Thoracic aorta (tissue), 2 donors: Measurements from ENCODE around the gene CSRNP2. TPM values are rescaled to one million over a fixed set of nuclear protein-coding genes. Genes with fewer than 3 reads are reported as not detected.

Experiments
- ATAC-seq: fragments of 150-250 bp; one replicate; pipeline ENCODE4 v1.8.0; 2017; ENCODE audit warnings: low read depth; ENCODE audit not compliant: insufficient number of reproducible peaks, low FRiP score
- DNase-seq: peaks from one replicate; pipeline ENCODE4 v3.0.0-alpha.2; 2020; ENCODE audit warnings: low spot score
- H3K27ac ChIP-seq, 2 donors: fragments of 200-600 bp; sonication (generic); 1 replicate in 1 of 2; 2 replicates in 1 of 2; pipeline ENCODE4 v1.5.1; 2016; ENCODE audit warnings: mild to moderate bottlenecking in 2 of 2, moderate library complexity in 2 of 2
- H3K27me3 ChIP-seq: fragments of 200-600 bp; sonication (generic); replicated peaks from 2 replicates; pipeline ENCODE4 v1.6.0; 2016; ENCODE audit warnings: mild to moderate bottlenecking; ENCODE audit not compliant: insufficient read depth
- H3K36me3 ChIP-seq: fragments of 200-600 bp; sonication (generic); one replicate; pipeline ENCODE4 v1.5.1; 2016
- H3K4me1 ChIP-seq, 2 donors: fragments of 200-600 bp; sonication (generic); 1 replicate in 1 of 2; 2 replicates in 1 of 2; pipeline versions ENCODE4 v1.5.1 to v1.6.0; 2016; ENCODE audit warnings: low read depth in 2 of 2, mild to moderate bottlenecking in 1 of 2; ENCODE audit not compliant: control insufficient read depth in 1 of 2
- H3K4me3 ChIP-seq: fragments of 200-600 bp; sonication (generic); 2 replicates; pipeline ENCODE4 v1.5.1; 2016; ENCODE audit warnings: mild to moderate bottlenecking
- H3K9me3 ChIP-seq: fragments of 200-600 bp; sonication (generic); 2 replicates; pipeline ENCODE4 v1.5.1; 2016
- CTCF ChIP-seq: fragments of 200-600 bp; sonication (generic); IDR thresholded peaks from one replicate; pipeline ENCODE4 v1.5.1; 2019; ENCODE audit warnings: antibody characterized with exemption
- total RNA-seq, 2 donors: library from RNA; depleted of rRNA; stranded (reverse); fragments of >200 nt; gene quantifications; one replicate each; pipeline versions ENCODE4 v1.1.0 to v1.2.3, GENCODE V29; 2016

Gene CSRNP2
- total RNA-seq, 2 donors from 2014 or later, result 30.9 to 43.4 TPM

GRCh38 chr12:51115533-51115932, 32.1 kb upstream of the CSRNP2 start:
- Histone ChIP-seq H3K4me1 (no peaks in the 10 kb centered on the region), H3K36me3 (peaks cover 18% of the 10 kb centered on the region), H3K27me3 (no peaks in the 10 kb centered on the region), H3K27ac (no peak overlapping the region), H3K4me3 (no peak overlapping the region), H3K9me3 (no peaks in the 10 kb centered on the region)
- DNase-seq (no peak), ATAC-seq (no peak)
- no peak for TF ChIP-seq CTCF

- Histone ChIP-seq H3K36me3 (peaks cover 36% of the 10 kb centered on the region), H3K27me3 (no peaks in the 10 kb centered on the region), H3K9me3 (no peaks in the 10 kb centered on the region), H3K4me3 (no peak overlapping the region), H3K4me1 (no peaks in the 10 kb centered on the region), H3K27ac (no peak overlapping the region)
- DNase-seq (no peak), ATAC-seq (no peak)
- no peak for TF ChIP-seq CTCF
Observed at GRCh38 chr12:51108136-51108535, 24.7 kb upstream of the CSRNP2 start.

GRCh38 chr12:51103977-51104376, 20.6 kb upstream of the CSRNP2 start:
- DNase-seq, result no peak
- Histone ChIP-seq H3K4me1 (no peaks in the 10 kb centered on the region), H3K27ac (no peak overlapping the region), H3K36me3 (peaks cover 50% of the 10 kb centered on the region), H3K4me3 (no peak overlapping the region), H3K27me3 (no peaks in the 10 kb centered on the region), H3K9me3 (no peaks in the 10 kb centered on the region)
- ATAC-seq, result no peak
- no peak for TF ChIP-seq CTCF

- H3K4me3 ChIP-seq, result no peak overlapping the region
- H3K27me3 ChIP-seq, result no peaks in the 10 kb centered on the region
- no peaks in the 10 kb centered on the region for H3K9me3 ChIP-seq
- ATAC-seq (no peak), DNase-seq (no peak)
- no peaks in the 10 kb centered on the region for H3K4me1 ChIP-seq
- peaks cover 50% of the 10 kb centered on the region for H3K36me3 ChIP-seq
- no peak for TF ChIP-seq CTCF
- H3K27ac ChIP-seq, result no peak overlapping the region
Observed at GRCh38 chr12:51098611-51099010, 15.2 kb upstream of the CSRNP2 start.

- Histone ChIP-seq H3K4me3 (no peak overlapping the region), H3K4me1 (no peaks in the 10 kb centered on the region), H3K36me3 (peaks cover 9% of the 10 kb centered on the region), H3K9me3 (no peaks in the 10 kb centered on the region), H3K27me3 (no peaks in the 10 kb centered on the region), H3K27ac (no peak overlapping the region)
- no peak for TF ChIP-seq CTCF
- no peak for DNase-seq
- no peak for ATAC-seq
Observed at GRCh38 chr12:51090705-51091229, 7.4 kb upstream of the CSRNP2 start.
